Measurements from ENCODE around the gene LTF. TPM values are rescaled to one million over a fixed set of nuclear protein-coding genes. Genes with fewer than 3 reads are reported as not detected.

The LTF gene
- total and polyA plus RNA-seq, 2 of the 13 experiments (the other 11 are each of a cell fraction or from before 2014, with no cell fraction given), result not detected

GRCh38 chr3:46488735-46489361, 24.1 kb upstream of the LTF start (continued):
- no peak for TF ChIP-seq GMEB1 (CRISPR knock-in tag; IDR thresholded peaks at IDR 0.05; ENCODE audit: borderline replicate concordance)
- TF ChIP-seq, protein P1, sequence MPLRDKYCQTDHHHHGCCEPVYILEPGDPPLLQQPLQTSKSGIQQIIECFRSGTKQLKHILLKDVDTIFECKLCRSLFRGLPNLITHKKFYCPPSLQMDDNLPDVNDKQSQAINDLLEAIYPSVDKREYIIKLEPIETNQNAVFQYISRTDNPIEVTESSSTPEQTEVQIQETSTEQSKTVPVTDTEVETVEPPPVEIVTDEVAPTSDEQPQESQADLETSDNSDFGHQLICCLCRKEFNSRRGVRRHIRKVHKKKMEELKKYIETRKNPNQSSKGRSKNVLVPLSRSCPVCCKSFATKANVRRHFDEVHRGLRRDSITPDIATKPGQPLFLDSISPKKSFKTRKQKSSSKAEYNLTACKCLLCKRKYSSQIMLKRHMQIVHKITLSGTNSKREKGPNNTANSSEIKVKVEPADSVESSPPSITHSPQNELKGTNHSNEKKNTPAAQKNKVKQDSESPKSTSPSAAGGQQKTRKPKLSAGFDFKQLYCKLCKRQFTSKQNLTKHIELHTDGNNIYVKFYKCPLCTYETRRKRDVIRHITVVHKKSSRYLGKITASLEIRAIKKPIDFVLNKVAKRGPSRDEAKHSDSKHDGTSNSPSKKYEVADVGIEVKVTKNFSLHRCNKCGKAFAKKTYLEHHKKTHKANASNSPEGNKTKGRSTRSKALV (CRISPR knock-in tag; IDR thresholded peaks at IDR 0.05), result no peak
- TF ChIP-seq PCBP1 (IDR thresholded peaks at IDR 0.05; ENCODE audit: borderline replicate concordance, low read depth, low read length), result no peak
- no peak for TF ChIP-seq ZNF878 (CRISPR knock-in tag; IDR thresholded peaks at IDR 0.05)
- TF ChIP-seq, protein P2, sequence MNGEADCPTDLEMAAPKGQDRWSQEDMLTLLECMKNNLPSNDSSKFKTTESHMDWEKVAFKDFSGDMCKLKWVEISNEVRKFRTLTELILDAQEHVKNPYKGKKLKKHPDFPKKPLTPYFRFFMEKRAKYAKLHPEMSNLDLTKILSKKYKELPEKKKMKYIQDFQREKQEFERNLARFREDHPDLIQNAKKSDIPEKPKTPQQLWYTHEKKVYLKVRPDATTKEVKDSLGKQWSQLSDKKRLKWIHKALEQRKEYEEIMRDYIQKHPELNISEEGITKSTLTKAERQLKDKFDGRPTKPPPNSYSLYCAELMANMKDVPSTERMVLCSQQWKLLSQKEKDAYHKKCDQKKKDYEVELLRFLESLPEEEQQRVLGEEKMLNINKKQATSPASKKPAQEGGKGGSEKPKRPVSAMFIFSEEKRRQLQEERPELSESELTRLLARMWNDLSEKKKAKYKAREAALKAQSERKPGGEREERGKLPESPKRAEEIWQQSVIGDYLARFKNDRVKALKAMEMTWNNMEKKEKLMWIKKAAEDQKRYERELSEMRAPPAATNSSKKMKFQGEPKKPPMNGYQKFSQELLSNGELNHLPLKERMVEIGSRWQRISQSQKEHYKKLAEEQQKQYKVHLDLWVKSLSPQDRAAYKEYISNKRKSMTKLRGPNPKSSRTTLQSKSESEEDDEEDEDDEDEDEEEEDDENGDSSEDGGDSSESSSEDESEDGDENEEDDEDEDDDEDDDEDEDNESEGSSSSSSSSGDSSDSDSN (CRISPR knock-in tag; IDR thresholded peaks at IDR 0.05), result peak; percentile 23; the same call in 1 of the 2 replicates
- TF ChIP-seq, protein P3, sequence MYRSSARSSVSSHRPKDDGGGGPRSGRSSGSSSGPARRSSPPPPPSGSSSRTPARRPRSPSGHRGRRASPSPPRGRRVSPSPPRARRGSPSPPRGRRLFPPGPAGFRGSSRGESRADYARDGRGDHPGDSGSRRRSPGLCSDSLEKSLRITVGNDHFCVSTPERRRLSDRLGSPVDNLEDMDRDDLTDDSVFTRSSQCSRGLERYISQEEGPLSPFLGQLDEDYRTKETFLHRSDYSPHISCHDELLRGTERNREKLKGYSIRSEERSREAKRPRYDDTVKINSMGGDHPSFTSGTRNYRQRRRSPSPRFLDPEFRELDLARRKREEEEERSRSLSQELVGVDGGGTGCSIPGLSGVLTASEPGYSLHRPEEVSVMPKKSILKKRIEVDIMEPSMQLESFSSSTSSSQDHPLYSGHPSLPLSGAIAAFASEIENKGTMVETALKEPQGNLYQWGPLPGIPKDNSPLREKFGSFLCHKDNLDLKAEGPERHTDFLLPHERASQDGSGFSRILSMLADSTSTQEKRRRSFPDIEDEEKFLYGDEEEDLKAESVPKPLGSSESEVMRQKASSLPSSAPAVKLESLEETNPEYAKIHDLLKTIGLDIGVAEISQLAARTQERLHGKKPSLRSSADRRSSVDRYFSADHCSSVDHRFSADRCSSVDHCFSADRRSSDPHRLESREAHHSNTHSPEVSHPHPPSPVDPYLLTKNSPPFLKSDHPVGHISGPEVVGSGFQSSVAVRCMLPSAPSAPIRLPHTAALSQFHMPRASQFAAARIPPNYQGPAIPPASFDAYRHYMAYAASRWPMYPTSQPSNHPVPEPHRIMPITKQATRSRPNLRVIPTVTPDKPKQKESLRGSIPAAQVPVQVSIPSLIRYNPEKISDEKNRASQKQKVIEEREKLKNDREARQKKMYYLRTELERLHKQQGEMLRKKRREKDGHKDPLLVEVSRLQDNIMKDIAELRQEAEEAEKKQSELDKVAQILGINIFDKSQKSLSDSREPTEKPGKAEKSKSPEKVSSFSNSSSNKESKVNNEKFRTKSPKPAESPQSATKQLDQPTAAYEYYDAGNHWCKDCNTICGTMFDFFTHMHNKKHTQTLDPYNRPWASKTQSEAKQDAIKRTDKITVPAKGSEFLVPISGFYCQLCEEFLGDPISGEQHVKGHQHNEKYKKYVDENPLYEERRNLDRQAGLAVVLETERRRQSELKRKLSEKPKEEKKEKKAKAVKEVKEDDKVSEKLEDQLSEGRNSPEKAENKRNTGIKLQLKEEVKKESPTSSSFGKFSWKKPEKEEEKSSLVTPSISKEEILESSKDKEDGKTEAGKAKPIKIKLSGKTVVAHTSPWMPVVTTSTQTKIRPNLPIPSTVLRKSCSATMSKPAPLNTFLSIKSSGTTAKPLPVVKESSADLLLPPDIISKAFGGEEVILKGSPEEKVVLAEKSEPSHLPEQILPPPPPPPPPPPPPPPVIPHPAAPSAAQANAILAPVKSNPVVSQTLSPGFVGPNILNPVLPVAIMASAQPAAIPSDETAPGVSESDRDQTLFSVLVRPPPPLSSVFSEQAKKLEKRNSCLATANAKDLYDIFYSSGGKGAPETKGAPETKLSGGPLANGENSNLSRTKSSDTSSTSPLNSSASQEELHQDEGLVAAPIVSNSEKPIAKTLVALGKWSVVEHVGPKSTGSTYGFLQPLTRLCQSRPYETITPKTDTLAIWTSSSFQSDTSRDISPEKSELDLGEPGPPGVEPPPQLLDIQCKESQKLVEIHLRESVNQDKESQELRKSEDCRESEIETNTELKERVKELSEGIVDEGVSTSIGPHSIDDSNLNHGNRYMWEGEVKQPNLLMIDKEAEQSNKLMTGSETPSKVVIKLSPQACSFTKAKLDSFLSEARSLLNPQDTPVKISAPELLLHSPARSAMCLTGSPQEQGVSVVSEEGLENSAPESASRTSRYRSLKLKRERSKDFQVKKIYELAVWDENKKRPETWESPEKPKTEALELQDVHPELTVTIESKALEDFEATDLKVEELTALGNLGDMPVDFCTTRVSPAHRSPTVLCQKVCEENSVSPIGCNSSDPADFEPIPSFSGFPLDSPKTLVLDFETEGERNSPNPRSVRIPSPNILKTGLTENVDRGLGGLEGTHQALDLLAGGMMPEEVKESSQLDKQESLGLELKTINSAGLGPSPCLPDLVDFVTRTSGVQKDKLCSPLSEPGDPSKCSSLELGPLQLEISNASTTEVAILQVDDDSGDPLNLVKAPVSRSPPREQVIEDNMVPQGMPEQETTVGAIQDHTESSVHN (CRISPR knock-in tag; IDR thresholded peaks at IDR 0.05), result no peak
- TF ChIP-seq ZNF710 (CRISPR knock-in tag; IDR thresholded peaks at IDR 0.05; ENCODE audit: borderline replicate concordance), result no peak
- no peak for TF ChIP-seq MXI1 (IDR thresholded peaks at IDR 0.05; ENCODE audit: borderline replicate concordance, low read depth, low read length)
- TF ChIP-seq RXRA (CRISPR knock-in tag; IDR thresholded peaks at IDR 0.05), result peak; percentile 23
- TF ChIP-seq ZNF160 (CRISPR knock-in tag; IDR thresholded peaks at IDR 0.05), result no peak
- TF ChIP-seq, protein P4, sequence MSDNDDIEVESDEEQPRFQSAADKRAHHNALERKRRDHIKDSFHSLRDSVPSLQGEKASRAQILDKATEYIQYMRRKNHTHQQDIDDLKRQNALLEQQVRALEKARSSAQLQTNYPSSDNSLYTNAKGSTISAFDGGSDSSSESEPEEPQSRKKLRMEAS (IDR thresholded peaks at IDR 0.05), result peak; percentile 60; the same call in 1 of the 2 replicates

Measured in HepG2 (cell line).